ENCODE measurements around the gene TBC1D8. TPM values are rescaled to one million over a fixed set of nuclear protein-coding genes. Genes with fewer than 3 reads are reported as not detected.

TBC1D8 gene
- total and polyA plus RNA-seq, 2 donors (not counting 1 experiment from before 2014, with no cell fraction given): 1.7 to 15.7 TPM

- no peaks in the 10 kb centered on the region for H3K4me1 Mint-ChIP-seq
- peaks cover 14% of the 10 kb centered on the region for H3K27me3 Mint-ChIP-seq
- no peaks in the 10 kb centered on the region for H3K4me1 ChIP-seq (ENCODE audit: control insufficient read depth in 2 of 2, insufficient read depth in 2 of 2, low read length in 2 of 2)
- no peak overlapping the region for H3K27ac Mint-ChIP-seq
- no peaks in the 10 kb centered on the region for H3K9me3 ChIP-seq (ENCODE audit: control extremely low read depth in 1 of 3, control insufficient read depth in 2 of 3, insufficient read depth in 1 of 3, low read length in 2 of 3)
- DNase-seq: no peak
- no peak overlapping the region for H2AFZ ChIP-seq (ENCODE audit: insufficient read depth, low read depth, low read length, poor library complexity, severe bottlenecking)
- no peak for ATAC-seq (ENCODE audit: low read depth)
- H3K27ac ChIP-seq (ENCODE audit: low read length in 2 of 2): no peak overlapping the region
- H3K79me2 ChIP-seq (ENCODE audit: control insufficient read depth, insufficient read depth, low read length): no peaks in the 10 kb centered on the region
- H3K27me3 ChIP-seq (replicated peaks in 1 of 4; ENCODE audit: control extremely low read depth in 1 of 4, control insufficient read depth in 3 of 4, insufficient read depth in 4 of 4, low read length in 3 of 4): no peaks in the 10 kb centered on the region
- no peaks in the 10 kb centered on the region for H4K20me1 ChIP-seq (ENCODE audit: control insufficient read depth, insufficient read depth, low read length, poor library complexity, severe bottlenecking)
- H3K4me2 ChIP-seq (replicated peaks; ENCODE audit: low read depth, low read length, poor library complexity, severe bottlenecking): no peak overlapping the region
- H3K9ac ChIP-seq (ENCODE audit: low read length): no peak overlapping the region
- H3K9me3 Mint-ChIP-seq (ENCODE audit: insufficient read depth): no peaks in the 10 kb centered on the region
- no peak for TF ChIP-seq CTCF (IDR thresholded peaks at IDR 0.05)
- TF ChIP-seq EZH2 (IDR thresholded peaks at IDR 0.05; ENCODE audit: borderline replicate concordance, insufficient read depth, low read depth, low read length, poor library complexity, severe bottlenecking): no peak
- POLR2A ChIA-PET: no interaction called here
- no peaks in the 10 kb centered on the region for H3K36me3 ChIP-seq (replicated peaks in 1 of 2; ENCODE audit: control extremely low read depth in 1 of 2, control insufficient read depth in 1 of 2, extremely low read depth in 1 of 2, insufficient read depth in 2 of 2, low read length in 1 of 2)
- no peak overlapping the region for H3K4me3 ChIP-seq (ENCODE audit: control extremely low read depth in 1 of 5, extremely low read depth in 1 of 5, insufficient read depth in 1 of 5, low read depth in 2 of 5, low read length in 4 of 5)
- H3K4me3 Mint-ChIP-seq: no peak overlapping the region
- CTCF ChIA-PET: no interaction called here
- intact Hi-C loops (cut with micrococcal nuclease): no loop called here
- WGBS (ENCODE audit: insufficient coverage): 96% methylated on average over 2 of the region's 5 CpGs
Observed at GRCh38 chr2:100965596-100965995, 185.6 kb downstream of the TBC1D8 start.

- H2AFZ ChIP-seq (ENCODE audit: insufficient read depth, low read depth, low read length, poor library complexity, severe bottlenecking): no peak overlapping the region
- no peaks in the 10 kb centered on the region for H3K4me1 ChIP-seq (ENCODE audit: control insufficient read depth in 2 of 2, insufficient read depth in 2 of 2, low read length in 2 of 2)
- peaks cover 14% of the 10 kb centered on the region for H3K27me3 Mint-ChIP-seq
- no peak overlapping the region for H3K27ac ChIP-seq (ENCODE audit: low read length in 2 of 2)
- 90% methylated on average over 3 of the region's 11 CpGs for WGBS (ENCODE audit: insufficient coverage)
- no peaks in the 10 kb centered on the region for H3K79me2 ChIP-seq (ENCODE audit: control insufficient read depth, insufficient read depth, low read length)
- H3K4me2 ChIP-seq (replicated peaks; ENCODE audit: low read depth, low read length, poor library complexity, severe bottlenecking): no peak overlapping the region
- no peak overlapping the region for H3K27ac Mint-ChIP-seq
- no peaks in the 10 kb centered on the region for H3K27me3 ChIP-seq (replicated peaks in 1 of 4; ENCODE audit: control extremely low read depth in 1 of 4, control insufficient read depth in 3 of 4, insufficient read depth in 4 of 4, low read length in 3 of 4)
- no peak overlapping the region for H3K4me3 ChIP-seq (ENCODE audit: control extremely low read depth in 1 of 5, extremely low read depth in 1 of 5, insufficient read depth in 1 of 5, low read depth in 2 of 5, low read length in 4 of 5)
- no peak overlapping the region for H3K9ac ChIP-seq (ENCODE audit: low read length)
- DNase-seq (no peak), ATAC-seq (ENCODE audit: low read depth) (no peak)
- H3K36me3 ChIP-seq (replicated peaks in 1 of 2; ENCODE audit: control extremely low read depth in 1 of 2, control insufficient read depth in 1 of 2, extremely low read depth in 1 of 2, insufficient read depth in 2 of 2, low read length in 1 of 2): no peaks in the 10 kb centered on the region
- no peaks in the 10 kb centered on the region for H3K9me3 Mint-ChIP-seq (ENCODE audit: insufficient read depth)
- H3K4me1 Mint-ChIP-seq: no peaks in the 10 kb centered on the region
- H3K4me3 Mint-ChIP-seq: no peak overlapping the region
- no peaks in the 10 kb centered on the region for H3K9me3 ChIP-seq (ENCODE audit: control extremely low read depth in 1 of 3, control insufficient read depth in 2 of 3, insufficient read depth in 1 of 3, low read length in 2 of 3)
- no peak for TF ChIP-seq EZH2 (IDR thresholded peaks at IDR 0.05; ENCODE audit: borderline replicate concordance, insufficient read depth, low read depth, low read length, poor library complexity, severe bottlenecking)
- TF ChIP-seq CTCF (IDR thresholded peaks at IDR 0.05): no peak
- POLR2A ChIA-PET: no interaction called here
- intact Hi-C loops (cut with micrococcal nuclease): no loop called here
- CTCF ChIA-PET: no interaction called here
- no peaks in the 10 kb centered on the region for H4K20me1 ChIP-seq (ENCODE audit: control insufficient read depth, insufficient read depth, low read length, poor library complexity, severe bottlenecking)
Observed at GRCh38 chr2:100964681-100965169, 186.5 kb downstream of the TBC1D8 start.

All from B cell (primary cell).